ENCODE results near the gene ALDH18A1.

The ALDH18A1 gene

DNA sequence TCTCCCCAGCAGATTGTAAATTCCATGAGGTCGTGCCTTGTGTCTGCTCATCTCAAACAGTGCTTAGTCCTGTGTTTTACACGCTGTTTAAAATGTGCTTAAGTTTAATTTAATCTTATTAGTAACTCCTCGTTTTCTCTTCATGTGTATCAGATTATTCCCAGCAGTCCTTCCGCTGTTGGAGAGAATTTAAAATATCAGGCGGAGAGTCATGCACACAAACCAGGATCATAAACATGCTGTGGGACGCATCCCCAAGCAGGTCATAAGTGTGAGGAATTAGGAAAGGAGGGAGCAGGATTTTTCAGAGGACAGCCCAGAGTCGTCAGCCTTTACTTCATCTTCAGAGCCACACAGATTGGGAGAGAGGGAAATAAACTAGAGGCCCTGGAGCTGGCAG is 91.2 kb downstream of the ALDH18A1 start:
- no peak overlapping the region for H3K4me2 ChIP-seq
- TF ChIP-seq, protein P1, sequence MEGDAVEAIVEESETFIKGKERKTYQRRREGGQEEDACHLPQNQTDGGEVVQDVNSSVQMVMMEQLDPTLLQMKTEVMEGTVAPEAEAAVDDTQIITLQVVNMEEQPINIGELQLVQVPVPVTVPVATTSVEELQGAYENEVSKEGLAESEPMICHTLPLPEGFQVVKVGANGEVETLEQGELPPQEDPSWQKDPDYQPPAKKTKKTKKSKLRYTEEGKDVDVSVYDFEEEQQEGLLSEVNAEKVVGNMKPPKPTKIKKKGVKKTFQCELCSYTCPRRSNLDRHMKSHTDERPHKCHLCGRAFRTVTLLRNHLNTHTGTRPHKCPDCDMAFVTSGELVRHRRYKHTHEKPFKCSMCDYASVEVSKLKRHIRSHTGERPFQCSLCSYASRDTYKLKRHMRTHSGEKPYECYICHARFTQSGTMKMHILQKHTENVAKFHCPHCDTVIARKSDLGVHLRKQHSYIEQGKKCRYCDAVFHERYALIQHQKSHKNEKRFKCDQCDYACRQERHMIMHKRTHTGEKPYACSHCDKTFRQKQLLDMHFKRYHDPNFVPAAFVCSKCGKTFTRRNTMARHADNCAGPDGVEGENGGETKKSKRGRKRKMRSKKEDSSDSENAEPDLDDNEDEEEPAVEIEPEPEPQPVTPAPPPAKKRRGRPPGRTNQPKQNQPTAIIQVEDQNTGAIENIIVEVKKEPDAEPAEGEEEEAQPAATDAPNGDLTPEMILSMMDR (conservative IDR thresholded peaks at IDR 0.05; ENCODE audit: low read depth, low read length) = no peak
- no peak overlapping the region for H3K9ac ChIP-seq
- H3K4me1 ChIP-seq (ENCODE audit: low read depth, poor library complexity, severe bottlenecking) = no peaks in the 10 kb centered on the region
- no peak overlapping the region for H3K4me3 ChIP-seq (IDR thresholded peaks at IDR 0.05; ENCODE audit: insufficient read depth, low read depth, low read length)
- no peak overlapping the region for H2AFZ ChIP-seq (ENCODE audit: low read depth)
- no peaks in the 10 kb centered on the region for H3K36me3 ChIP-seq (ENCODE audit: insufficient read depth)
- no peaks in the 10 kb centered on the region for H3K27me3 ChIP-seq (ENCODE audit: insufficient read depth, low read depth)
- no peak overlapping the region for H3K27ac ChIP-seq
- H3K79me2 ChIP-seq (ENCODE audit: insufficient read depth, low read depth) = no peaks in the 10 kb centered on the region
- no peaks in the 10 kb centered on the region for H4K20me1 ChIP-seq (ENCODE audit: insufficient read depth)

DNA sequence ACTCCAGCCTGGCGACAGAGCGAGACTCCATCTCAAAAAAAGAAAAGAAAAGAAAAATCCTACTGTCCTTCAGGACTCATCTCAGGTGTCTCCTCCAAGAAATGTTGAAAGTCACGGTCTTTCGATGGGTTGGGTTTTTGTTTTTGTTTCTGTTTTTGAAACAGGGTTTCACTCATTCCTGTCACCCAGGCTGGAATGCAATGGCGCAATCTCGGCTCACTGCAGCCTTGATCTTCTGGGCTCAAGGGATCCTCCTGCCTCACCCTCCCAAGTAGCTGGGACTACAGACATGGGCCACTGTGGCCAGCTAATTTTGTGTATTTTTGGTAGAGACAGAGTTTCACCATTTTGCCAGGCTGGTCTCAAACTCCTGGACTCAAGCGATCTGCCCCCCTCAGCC is 92.2 kb downstream of the ALDH18A1 start:
- H3K27me3 ChIP-seq (ENCODE audit: insufficient read depth, low read depth) = no peaks in the 10 kb centered on the region
- no peaks in the 10 kb centered on the region for H3K4me1 ChIP-seq (ENCODE audit: low read depth, poor library complexity, severe bottlenecking)
- no peaks in the 10 kb centered on the region for H3K79me2 ChIP-seq (ENCODE audit: insufficient read depth, low read depth)
- H3K27ac ChIP-seq = no peak overlapping the region
- H4K20me1 ChIP-seq (ENCODE audit: insufficient read depth) = no peaks in the 10 kb centered on the region
- no peak overlapping the region for H3K4me2 ChIP-seq
- H3K4me3 ChIP-seq (IDR thresholded peaks at IDR 0.05; ENCODE audit: insufficient read depth, low read depth, low read length) = no peak overlapping the region
- H2AFZ ChIP-seq (ENCODE audit: low read depth) = no peak overlapping the region
- H3K9ac ChIP-seq = no peak overlapping the region
- TF ChIP-seq, protein P1 (conservative IDR thresholded peaks at IDR 0.05; ENCODE audit: low read depth, low read length) = no peak
- H3K36me3 ChIP-seq (ENCODE audit: insufficient read depth) = no peaks in the 10 kb centered on the region

DNA sequence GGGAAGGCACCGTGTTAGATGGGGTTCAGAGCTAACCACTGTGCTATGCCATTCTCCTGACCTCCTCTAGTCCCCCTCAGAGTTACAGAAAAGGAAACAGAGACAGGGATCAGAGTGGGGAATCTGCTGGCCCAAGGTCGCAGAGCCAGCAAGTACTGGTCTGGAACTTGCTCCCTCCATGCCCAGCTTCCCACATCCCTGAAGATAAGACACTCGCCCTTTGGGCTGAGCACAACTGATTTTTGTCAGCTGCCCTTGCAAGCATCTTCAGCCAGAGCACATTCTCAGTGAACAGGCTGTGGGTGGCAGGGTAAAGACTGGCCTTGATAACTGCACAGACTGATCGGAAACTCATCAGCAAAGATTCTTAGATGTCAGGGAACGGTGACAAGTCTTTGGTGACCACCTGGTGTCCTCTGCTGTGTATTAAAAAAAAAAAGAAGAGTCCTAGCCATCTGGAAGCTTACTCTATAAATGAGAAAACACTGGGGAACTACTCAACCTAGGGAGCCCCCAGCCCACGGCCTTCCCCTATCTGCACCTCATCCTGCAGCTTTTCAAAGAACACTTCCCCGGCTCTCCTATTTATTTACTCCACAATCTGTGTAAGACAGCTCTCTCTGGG is 94.1 kb downstream of the ALDH18A1 start:
- TF ChIP-seq, protein P1 (conservative IDR thresholded peaks at IDR 0.05; ENCODE audit: low read depth, low read length) = no peak
- peak overlapping the region; percentile 94; the same call in 1 of the 2 replicates for H2AFZ ChIP-seq (ENCODE audit: low read depth)
- no peak overlapping the region for H3K4me3 ChIP-seq (IDR thresholded peaks at IDR 0.05; ENCODE audit: insufficient read depth, low read depth, low read length)

DNA sequence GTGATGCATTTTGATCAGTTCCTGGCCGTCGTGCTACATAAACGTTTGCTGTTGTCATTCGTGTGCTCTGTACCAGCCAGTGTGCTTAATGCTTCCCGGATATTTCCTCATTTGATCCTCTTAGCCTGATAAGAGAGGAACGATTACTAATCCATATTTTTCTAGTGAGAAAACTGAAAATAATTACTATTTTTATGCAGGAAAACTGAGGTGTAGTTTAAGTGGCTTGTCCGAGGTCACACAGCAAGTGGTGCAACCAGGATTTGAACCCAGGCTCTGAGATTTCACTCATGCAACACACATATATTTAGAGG is 94.7 kb downstream of the ALDH18A1 start:
- Histone ChIP-seq H3K27me3 (ENCODE audit: insufficient read depth, low read depth) (no peaks in the 10 kb centered on the region), H3K4me2 (peak overlapping the region; percentile 63; the same call in 1 of the 2 replicates), H2AFZ (ENCODE audit: low read depth) (peak overlapping the region; percentile 94), H3K79me2 (ENCODE audit: insufficient read depth, low read depth) (no peaks in the 10 kb centered on the region), H3K27ac (no peak overlapping the region), H3K4me1 (ENCODE audit: low read depth, poor library complexity, severe bottlenecking) (no peaks in the 10 kb centered on the region), H4K20me1 (ENCODE audit: insufficient read depth) (no peaks in the 10 kb centered on the region), H3K4me3 (IDR thresholded peaks at IDR 0.05; ENCODE audit: insufficient read depth, low read depth, low read length) (no peak overlapping the region), H3K9ac (no peak overlapping the region), H3K36me3 (ENCODE audit: insufficient read depth) (no peaks in the 10 kb centered on the region)
- TF ChIP-seq, protein P1 (conservative IDR thresholded peaks at IDR 0.05; ENCODE audit: low read depth, low read length) = no peak

More for the DNA sequence above, 94.1 kb downstream of the ALDH18A1 start:
- Histone ChIP-seq H3K4me1 (ENCODE audit: low read depth, poor library complexity, severe bottlenecking) (no peaks in the 10 kb centered on the region), H3K27ac (no peak overlapping the region), H3K79me2 (ENCODE audit: insufficient read depth, low read depth) (no peaks in the 10 kb centered on the region), H3K9ac (no peak overlapping the region), H3K27me3 (ENCODE audit: insufficient read depth, low read depth) (no peaks in the 10 kb centered on the region), H3K36me3 (ENCODE audit: insufficient read depth) (no peaks in the 10 kb centered on the region), H3K4me2 (no peak overlapping the region), H4K20me1 (ENCODE audit: insufficient read depth) (no peaks in the 10 kb centered on the region)
